ENCODE measurements around the gene TMEM140. TPM values are rescaled to one million over a fixed set of nuclear protein-coding genes. Genes with fewer than 3 reads are reported as not detected.

The TMEM140 gene
- total and polyA plus RNA-seq, 9 of the 15 experiments (the other 6 are each of a cell fraction or from before 2014, with no cell fraction given): 0.03 to 0.82 (median 0.23) TPM

DNA sequence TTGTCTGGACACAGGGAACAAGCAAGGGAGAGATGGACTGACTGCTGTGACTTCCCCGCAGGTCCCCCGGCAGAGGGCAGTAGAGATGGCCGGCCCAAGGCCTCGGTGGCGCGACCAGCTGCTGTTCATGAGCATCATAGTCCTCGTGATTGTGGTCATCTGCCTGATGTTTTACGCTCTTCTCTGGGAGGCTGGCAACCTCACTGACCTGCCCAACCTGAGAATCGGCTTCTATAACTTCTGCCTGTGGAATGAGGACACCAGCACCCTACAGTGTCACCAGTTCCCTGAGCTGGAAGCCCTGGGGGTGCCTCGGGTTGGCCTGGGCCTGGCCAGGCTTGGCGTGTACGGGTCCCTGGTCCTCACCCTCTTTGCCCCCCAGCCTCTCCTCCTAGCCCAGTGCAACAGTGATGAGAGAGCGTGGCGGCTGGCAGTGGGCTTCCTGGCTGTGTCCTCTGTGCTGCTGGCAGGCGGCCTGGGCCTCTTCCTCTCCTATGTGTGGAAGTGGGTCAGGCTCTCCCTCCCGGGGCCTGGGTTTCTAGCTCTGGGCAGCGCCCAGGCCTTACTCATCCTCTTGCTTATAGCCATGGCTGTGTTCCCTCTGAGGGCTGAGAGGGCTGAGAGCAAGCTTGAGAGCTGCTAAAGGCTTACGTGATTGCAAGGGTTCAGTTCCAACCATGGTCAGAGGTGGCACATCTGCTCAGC lies 16.6 kb downstream of the TMEM140 start (continued):
- TF ChIP-seq CBX1 (IDR thresholded peaks at IDR 0.05; ENCODE audit: low read depth) (peak; percentile 67; the same call in 1 of the 2 replicates), PRPF4 (IDR thresholded peaks at IDR 0.05; ENCODE audit: insufficient read depth, low read depth, low read length, poor library complexity, severe bottlenecking) (no peak), ZNF146 (CRISPR knock-in tag; IDR thresholded peaks at IDR 0.05; ENCODE audit: unreplicated experiment) (peak; percentile 4), SUPT5H (IDR thresholded peaks at IDR 0.05) (peak; percentile 59), HDAC8 (tag; IDR thresholded peaks at IDR 0.05) (no peak), ZNF695 (CRISPR knock-in tag; IDR thresholded peaks at IDR 0.05) (no peak), FOXM1 (IDR thresholded peaks at IDR 0.05; ENCODE audit: low read depth) (no peak), FOXM1 (CRISPR knock-in tag; IDR thresholded peaks at IDR 0.05; ENCODE audit: low read depth) (no peak), CREM (IDR thresholded peaks at IDR 0.05; ENCODE audit: low read depth) (no peak), POLR2G (IDR thresholded peaks at IDR 0.05; ENCODE audit: low read depth, low read length) (peak; percentile 82)
- TF ChIP-seq, protein P1, sequence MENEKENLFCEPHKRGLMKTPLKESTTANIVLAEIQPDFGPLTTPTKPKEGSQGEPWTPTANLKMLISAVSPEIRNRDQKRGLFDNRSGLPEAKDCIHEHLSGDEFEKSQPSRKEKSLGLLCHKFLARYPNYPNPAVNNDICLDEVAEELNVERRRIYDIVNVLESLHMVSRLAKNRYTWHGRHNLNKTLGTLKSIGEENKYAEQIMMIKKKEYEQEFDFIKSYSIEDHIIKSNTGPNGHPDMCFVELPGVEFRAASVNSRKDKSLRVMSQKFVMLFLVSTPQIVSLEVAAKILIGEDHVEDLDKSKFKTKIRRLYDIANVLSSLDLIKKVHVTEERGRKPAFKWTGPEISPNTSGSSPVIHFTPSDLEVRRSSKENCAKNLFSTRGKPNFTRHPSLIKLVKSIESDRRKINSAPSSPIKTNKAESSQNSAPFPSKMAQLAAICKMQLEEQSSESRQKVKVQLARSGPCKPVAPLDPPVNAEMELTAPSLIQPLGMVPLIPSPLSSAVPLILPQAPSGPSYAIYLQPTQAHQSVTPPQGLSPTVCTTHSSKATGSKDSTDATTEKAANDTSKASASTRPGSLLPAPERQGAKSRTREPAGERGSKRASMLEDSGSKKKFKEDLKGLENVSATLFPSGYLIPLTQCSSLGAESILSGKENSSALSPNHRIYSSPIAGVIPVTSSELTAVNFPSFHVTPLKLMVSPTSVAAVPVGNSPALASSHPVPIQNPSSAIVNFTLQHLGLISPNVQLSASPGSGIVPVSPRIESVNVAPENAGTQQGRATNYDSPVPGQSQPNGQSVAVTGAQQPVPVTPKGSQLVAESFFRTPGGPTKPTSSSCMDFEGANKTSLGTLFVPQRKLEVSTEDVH (IDR thresholded peaks at IDR 0.05; ENCODE audit: low read depth, partially characterized antibody): peak; percentile 15
- TF ChIP-seq, protein P2, sequence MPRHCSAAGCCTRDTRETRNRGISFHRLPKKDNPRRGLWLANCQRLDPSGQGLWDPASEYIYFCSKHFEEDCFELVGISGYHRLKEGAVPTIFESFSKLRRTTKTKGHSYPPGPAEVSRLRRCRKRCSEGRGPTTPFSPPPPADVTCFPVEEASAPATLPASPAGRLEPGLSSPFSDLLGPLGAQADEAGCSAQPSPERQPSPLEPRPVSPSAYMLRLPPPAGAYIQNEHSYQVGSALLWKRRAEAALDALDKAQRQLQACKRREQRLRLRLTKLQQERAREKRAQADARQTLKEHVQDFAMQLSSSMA (CRISPR knock-in tag; IDR thresholded peaks at IDR 0.05): 0 out of 2 replicates have a peak, but pooled peaks have one; percentile 51
- TF ChIP-seq, protein P3, sequence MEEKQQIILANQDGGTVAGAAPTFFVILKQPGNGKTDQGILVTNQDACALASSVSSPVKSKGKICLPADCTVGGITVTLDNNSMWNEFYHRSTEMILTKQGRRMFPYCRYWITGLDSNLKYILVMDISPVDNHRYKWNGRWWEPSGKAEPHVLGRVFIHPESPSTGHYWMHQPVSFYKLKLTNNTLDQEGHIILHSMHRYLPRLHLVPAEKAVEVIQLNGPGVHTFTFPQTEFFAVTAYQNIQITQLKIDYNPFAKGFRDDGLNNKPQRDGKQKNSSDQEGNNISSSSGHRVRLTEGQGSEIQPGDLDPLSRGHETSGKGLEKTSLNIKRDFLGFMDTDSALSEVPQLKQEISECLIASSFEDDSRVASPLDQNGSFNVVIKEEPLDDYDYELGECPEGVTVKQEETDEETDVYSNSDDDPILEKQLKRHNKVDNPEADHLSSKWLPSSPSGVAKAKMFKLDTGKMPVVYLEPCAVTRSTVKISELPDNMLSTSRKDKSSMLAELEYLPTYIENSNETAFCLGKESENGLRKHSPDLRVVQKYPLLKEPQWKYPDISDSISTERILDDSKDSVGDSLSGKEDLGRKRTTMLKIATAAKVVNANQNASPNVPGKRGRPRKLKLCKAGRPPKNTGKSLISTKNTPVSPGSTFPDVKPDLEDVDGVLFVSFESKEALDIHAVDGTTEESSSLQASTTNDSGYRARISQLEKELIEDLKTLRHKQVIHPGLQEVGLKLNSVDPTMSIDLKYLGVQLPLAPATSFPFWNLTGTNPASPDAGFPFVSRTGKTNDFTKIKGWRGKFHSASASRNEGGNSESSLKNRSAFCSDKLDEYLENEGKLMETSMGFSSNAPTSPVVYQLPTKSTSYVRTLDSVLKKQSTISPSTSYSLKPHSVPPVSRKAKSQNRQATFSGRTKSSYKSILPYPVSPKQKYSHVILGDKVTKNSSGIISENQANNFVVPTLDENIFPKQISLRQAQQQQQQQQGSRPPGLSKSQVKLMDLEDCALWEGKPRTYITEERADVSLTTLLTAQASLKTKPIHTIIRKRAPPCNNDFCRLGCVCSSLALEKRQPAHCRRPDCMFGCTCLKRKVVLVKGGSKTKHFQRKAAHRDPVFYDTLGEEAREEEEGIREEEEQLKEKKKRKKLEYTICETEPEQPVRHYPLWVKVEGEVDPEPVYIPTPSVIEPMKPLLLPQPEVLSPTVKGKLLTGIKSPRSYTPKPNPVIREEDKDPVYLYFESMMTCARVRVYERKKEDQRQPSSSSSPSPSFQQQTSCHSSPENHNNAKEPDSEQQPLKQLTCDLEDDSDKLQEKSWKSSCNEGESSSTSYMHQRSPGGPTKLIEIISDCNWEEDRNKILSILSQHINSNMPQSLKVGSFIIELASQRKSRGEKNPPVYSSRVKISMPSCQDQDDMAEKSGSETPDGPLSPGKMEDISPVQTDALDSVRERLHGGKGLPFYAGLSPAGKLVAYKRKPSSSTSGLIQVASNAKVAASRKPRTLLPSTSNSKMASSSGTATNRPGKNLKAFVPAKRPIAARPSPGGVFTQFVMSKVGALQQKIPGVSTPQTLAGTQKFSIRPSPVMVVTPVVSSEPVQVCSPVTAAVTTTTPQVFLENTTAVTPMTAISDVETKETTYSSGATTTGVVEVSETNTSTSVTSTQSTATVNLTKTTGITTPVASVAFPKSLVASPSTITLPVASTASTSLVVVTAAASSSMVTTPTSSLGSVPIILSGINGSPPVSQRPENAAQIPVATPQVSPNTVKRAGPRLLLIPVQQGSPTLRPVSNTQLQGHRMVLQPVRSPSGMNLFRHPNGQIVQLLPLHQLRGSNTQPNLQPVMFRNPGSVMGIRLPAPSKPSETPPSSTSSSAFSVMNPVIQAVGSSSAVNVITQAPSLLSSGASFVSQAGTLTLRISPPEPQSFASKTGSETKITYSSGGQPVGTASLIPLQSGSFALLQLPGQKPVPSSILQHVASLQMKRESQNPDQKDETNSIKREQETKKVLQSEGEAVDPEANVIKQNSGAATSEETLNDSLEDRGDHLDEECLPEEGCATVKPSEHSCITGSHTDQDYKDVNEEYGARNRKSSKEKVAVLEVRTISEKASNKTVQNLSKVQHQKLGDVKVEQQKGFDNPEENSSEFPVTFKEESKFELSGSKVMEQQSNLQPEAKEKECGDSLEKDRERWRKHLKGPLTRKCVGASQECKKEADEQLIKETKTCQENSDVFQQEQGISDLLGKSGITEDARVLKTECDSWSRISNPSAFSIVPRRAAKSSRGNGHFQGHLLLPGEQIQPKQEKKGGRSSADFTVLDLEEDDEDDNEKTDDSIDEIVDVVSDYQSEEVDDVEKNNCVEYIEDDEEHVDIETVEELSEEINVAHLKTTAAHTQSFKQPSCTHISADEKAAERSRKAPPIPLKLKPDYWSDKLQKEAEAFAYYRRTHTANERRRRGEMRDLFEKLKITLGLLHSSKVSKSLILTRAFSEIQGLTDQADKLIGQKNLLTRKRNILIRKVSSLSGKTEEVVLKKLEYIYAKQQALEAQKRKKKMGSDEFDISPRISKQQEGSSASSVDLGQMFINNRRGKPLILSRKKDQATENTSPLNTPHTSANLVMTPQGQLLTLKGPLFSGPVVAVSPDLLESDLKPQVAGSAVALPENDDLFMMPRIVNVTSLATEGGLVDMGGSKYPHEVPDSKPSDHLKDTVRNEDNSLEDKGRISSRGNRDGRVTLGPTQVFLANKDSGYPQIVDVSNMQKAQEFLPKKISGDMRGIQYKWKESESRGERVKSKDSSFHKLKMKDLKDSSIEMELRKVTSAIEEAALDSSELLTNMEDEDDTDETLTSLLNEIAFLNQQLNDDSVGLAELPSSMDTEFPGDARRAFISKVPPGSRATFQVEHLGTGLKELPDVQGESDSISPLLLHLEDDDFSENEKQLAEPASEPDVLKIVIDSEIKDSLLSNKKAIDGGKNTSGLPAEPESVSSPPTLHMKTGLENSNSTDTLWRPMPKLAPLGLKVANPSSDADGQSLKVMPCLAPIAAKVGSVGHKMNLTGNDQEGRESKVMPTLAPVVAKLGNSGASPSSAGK (IDR thresholded peaks at IDR 0.05): no peak

Measured in K562 (cell line).